ENCODE data around the gene MEGF9.

The MEGF9 gene

DNA sequence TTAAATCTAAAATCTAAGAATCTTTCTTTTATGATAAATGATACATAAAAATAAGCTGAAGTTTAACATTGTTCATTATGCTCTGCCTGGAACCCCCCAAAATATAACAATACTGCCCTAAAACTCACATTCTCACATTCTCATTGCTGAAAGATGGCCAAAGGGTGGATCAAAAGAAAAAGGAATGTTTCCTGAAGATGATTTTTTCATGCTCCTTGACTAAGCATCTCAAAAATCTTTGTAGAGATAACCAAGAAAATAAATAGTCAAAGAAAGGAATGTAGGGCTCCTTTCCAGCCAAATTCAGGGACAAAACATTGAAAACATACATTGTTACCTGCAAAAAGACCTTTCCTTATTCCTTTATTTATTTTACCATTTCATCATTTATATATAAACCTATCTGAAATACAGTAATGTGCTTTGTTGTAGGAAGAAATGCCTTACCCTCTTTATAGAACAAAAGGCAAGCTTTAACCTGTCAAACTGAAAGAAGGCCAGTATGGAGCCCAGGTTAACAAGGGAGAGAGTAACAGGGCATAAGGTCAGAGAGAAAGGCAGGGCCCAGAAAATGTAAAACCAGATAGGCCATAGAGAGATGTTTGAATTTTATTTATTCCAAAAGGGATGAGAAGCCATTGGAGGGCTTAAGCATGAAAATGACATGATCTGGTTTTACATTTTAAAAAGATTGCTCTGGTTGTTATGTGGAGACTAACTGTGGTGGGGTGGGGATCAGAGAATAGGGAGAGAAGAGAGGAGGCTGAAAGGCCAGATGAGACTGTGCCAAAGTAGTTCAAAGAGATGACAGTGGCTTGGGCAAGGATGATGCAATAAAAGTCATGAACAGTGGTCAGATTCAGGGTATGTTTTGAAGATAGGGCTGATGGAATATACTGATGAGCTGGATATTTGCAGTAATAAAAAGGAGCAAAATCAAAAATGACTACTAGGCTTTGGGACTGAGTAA, 97.0 kb downstream of the MEGF9 start:
- no peak for DNase-seq

DNA sequence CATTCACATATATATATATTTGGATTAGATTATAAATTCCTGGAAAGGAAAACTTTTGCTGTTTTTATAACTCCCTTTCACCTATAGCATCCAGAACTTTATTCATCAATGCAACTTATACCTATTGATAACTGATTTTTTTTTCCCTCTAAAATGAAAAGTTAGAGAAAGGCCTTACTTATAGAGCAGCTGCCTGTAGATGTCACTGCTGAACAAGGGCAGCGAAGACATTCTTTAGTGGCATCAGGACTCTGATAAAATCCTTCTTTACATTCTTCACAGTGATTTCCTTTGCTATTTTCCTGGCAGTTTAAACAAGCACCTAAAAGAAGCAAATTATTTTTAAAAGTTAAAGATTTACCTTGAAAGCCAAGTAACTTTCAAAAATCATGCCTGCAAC, 102.1 kb downstream of the MEGF9 start:
- DNase-seq: no peak

DNA sequence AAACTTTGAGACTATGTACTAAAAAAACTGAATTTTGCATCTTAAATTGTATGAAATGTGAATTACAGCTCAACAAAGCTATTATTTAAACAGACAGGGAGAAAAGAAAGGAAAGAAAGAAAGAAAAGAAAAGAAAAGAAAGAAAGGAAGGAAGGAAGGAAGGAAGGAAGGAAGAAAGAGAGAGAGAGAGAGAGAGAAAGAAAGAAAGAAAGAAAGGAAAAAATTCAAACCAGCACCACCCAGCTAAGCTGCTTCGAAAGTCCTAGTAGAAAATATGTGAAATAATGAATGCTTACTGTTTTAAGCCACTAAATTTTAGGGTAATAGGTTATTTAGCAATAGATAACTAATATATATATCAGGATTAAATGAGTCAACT, 102.6 kb downstream of the MEGF9 start:
- DNase-seq: no peak

- no peak for DNase-seq
Observed at GRCh38 chr9:120610975-120611689, 103.1 kb downstream of the MEGF9 start.

DNA sequence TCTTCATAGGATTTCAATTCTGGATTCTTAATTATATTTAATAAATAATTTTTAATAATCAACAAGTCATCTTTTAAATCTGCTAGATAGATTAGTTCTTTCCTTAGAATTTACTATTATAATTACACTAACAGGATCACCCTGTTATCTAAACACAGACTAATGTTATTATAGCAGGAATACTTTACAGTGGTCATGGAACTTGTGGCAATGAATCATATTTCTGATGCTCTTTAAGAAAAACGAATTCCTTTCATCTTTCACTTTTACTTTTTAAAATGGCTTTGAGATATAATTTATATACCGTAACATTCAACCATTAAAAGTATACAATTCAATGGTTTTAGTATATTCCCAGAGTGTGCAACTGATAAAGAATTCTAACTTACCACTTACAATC, 104.6 kb downstream of the MEGF9 start:
- DNase-seq: no peak

DNA sequence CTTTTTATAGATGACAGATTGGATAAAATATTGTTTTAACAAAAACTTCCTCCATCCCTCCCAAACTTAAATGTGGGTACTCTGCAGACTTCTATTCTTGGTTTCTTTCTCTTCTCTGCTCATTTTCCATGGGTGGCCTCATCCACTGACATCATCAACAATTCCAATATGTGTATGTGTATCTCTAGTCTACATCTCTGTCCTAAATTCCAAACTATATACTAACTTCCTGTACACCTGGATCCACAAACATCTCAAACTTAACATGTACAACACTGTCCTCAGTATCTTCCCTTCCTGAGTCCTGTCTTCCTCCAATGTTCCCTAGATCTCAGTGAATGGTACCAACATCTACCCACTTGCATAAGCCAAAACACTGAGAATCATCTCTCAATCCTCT, 105.8 kb downstream of the MEGF9 start:
- DNase-seq: no peak

DNA sequence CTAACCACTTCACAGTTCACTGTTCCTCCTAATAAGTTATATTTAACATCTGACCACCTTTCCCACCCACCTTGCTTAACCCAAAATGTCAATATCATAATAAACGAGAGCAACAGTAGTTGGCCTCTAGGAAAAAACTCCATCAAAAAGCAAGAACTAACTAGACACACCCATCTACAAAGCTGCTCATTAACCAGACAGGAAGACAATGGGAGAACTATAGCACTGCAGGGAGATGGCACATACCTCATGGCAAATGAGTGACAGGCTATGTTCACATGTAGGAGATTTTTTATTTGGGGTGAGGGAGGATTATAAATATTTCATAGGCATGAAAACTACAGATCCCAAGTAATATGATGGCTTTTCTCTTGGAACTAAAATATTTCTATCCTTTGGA, 110.7 kb downstream of the MEGF9 start:
- no peak for DNase-seq

DNA sequence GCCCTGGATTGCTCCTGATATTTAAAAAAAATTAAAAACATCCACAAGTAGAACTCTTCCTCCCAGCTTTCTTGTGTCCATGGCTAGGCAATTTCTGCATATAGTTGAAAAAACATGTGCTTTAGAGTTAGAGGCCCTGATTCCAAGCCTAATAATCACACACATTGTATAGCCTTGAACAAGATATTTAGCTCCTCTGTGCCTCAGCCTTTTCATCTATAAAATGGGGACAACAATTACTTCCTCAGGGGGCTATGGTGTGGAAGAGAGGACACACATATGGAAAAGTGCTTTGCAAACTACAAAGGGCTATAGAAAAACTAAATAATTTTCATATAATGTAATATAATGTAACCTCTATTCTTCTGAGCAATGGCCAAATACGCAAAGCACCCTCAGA, 111.3 kb downstream of the MEGF9 start:
- DNase-seq: no peak

- no peak for DNase-seq
Observed at GRCh38 chr9:120593955-120594277, 120.4 kb downstream of the MEGF9 start.

GRCh38 chr9:120593250-120593954, 120.9 kb downstream of the MEGF9 start:
- DNase-seq: no peak

DNA sequence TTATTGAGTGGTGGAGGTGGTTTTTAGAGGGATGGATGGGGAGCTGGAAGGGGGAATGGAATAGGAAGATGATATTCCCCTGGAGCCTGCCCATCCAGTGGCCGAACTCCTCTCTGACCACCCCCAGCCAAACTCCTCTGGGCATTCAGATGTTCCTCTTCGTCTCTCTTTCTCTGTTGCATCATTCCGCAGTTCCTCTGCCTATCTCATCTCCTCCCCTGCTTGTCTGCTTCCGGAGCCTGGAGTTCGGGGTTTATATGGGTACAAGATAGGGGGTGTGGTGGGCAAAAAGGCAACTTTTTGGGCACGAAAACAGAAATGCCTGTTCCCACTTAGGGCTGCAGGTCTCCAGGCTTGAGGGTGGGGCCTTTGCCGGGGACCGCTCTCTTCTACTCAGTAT, 122.1 kb downstream of the MEGF9 start:
- DNase-seq: no peak

DNA sequence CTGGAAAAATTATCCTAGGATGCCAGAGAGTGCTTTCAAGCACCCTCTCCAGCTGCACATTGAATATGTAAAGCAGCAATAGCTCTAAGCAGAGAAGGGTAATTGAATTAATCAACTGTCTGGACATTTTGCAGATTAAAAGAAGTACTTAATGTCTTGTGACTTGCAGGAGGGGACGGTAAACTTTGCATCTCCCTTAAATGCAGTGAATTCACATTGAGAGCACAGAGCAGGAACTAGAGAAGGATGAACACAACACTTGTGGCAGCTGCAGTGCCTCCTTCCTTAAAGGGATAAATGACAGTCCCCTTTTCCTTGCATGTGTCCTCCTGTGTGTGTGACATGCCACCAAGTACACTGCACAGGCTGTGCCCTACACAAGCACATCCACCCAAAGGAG, 126.9 kb downstream of the MEGF9 start:
- no peak for DNase-seq

GRCh38 chr9:120583958-120584369, 130.3 kb downstream of the MEGF9 start:
- peak; percentile 68 for DNase-seq

DNA sequence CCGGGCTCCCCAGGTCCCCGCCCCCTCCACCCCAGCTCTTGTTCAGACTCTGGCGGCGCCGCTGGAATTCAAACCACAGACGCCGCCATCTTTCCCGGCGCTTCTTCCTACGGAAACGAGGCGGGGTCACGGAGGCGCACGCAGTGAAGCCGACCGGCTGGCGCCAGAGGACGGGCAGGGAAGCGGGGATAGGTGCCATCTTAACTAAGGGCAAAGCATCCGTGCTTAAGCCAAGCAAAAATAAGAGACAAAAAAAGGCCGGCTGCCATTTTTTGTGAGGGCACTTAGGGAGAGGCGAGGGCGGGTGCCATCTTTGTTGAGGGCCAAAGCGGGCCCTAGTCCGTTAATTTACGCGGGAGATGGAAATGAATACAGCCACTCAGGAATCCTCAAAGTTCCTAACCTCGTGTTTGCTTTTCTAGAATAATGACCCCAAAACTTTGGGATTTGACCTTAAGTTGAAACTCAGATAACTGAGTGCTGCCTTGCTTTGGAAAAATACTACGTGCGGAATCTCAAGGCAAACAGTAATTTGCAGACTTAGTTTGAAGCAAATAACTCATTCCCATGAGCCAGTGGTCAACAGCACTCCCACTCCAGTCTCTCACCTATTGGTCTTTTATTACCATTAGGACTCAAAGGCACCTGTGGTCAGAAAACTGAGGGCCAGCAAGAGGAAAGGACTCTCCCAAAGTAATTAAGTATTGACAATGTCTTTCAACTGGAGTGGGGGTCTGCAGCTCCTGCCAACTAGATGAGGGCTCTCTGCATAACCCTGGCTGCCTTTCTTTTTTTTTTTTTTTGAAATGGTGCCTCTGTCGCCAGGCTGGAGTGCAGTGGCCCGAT, 134.0 kb downstream of the MEGF9 start, which contains the start of gene CDK5RAP2:
Gene CDK5RAP2 (minus strand): TSS at position 117 of the 846 bp plus-strand sequence. CDS start 189 bp downstream, outside the sequence.
- DNase-seq: peak; percentile 96

- no peak for DNase-seq
Observed at GRCh38 chr9:120579139-120580050, 134.9 kb downstream of the MEGF9 start.

DNA sequence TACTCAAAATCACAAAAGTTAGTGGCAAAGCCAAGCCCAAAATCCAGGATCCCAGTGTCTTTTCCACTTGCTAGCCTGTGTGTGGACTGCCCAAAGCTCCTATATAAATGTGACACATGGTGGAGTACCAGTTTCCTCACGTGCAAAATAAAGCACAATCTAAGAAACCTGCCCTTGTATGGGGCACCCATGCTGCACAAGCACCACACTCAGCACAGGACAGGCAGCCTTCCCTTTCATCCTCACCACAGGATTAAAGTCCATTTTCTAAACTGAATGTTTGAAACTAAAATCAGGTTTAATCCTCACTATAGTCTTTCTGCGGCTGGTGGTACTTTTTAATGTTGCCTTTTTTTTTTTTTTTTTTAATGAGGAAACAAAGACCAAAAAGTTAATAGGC, 139.8 kb downstream of the MEGF9 start:
- DNase-seq: no peak

DNA sequence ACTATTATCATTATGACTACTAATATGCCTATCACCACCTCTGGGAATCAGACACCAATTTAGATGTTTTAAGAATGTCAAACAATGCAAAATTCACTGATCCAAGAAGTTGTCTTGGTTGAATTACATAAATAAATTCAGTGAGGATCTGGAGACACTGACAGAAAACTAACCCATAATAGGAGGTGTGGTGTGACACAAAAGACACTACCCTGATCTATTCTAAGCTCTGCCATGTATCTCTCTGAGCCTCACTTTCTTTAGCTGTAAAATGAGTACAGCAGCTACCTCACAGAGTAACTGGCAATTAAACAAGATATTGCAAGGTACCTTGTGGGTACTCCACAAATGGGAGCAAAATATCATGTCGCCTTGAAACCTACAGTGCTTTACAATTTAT, 141.8 kb downstream of the MEGF9 start:
- DNase-seq: no peak

DNA sequence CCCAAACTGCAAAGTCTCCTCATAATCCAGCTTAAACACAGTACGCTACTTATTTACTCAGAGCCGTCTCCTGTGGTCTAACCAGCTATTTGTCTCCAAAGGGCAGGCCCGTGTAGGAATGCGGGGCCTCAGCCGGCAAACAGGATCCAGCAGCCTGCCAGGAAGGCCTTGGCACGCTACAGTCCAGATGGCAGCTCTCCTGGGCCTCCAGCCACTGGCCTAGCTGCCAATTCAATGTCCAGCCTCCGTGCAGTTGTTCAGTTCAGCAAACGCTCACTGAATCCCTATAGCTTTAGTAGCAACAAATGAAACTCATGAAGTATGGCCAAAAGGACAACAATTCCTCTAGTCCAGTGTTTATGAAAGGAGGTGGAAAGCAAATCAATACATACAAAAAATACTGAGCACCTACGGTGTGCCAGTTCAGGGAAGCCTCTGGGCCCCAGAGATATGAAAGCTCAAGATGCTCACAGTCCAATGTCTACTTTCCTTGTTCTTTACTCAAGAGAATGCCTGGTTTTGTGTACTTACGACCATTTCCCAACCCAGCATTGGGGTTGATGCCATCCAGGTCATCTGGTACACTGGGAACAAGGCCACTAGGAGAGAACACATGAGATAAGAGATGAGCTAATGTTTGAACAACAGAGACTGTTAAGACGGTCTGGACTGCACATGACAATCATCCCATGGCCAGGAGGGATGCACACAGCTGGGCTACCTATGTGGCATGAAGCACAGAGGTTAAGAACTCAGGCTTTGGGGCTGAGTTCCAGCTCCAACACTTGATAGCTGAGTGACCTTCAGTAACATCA, 142.6 kb downstream of the MEGF9 start:
- no peak for DNase-seq

DNA sequence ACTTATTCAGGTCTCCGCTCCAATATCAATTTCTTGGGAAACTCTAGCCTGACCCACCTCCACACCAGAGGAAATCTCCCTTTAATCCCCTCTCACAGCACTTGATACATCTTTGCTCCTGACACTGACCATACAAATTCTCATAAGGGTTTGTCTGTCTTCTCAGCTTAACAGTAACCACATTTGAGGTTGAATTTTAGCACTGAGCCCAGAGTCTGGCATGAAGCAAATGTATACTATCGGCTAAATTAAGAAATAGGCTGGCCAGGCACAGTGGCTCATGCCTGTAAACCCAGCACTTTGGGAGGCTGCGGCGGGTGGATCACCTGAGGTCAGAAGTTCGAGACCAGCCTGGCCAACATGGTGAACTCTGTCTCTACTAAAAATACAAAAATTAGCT, 144.0 kb downstream of the MEGF9 start:
- no peak for DNase-seq

DNA sequence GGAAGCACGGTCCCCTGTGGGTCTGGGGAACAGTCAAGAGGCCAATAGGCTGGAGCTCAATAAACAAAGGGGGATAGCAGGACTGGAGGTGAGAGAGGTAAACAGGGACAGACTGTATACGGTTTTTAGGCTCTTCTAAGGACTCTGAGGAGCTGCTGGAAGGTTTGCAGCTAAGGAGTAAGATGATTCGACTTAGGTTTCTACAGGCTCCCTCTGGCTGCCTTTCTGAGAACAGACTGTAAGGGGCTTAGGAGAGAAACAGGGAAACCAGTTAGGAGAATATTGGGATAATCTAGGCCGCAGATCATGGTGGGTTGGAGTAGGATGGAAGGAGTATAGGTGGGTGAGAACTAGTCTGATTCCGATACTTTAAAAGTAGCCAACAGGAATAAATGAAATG, 144.7 kb downstream of the MEGF9 start:
- DNase-seq: no peak

- no peak for DNase-seq
Observed at GRCh38 chr9:120568816-120569215, 145.5 kb downstream of the MEGF9 start.
